ENCODE measurements around the gene ITPR2. TPM values are rescaled to one million over a fixed set of nuclear protein-coding genes. Genes with fewer than 3 reads are reported as not detected.

ITPR2 gene
- total RNA-seq, 1 donor from 2014 or later, result 77.9 TPM

GRCh38 chr12:26554332-26554731 lies 278.7 kb downstream of the ITPR2 start:
- H3K4me1 Mint-ChIP-seq (ENCODE audit: low read depth, unreplicated experiment), result peaks cover 2% of the 10 kb centered on the region
- H3K4me3 Mint-ChIP-seq (ENCODE audit: unreplicated experiment), result no peak overlapping the region
- TF ChIP-seq CTCF (IDR thresholded peaks at IDR 0.05; ENCODE audit: partially characterized antibody, unreplicated experiment), result no peak
- H3K9me3 Mint-ChIP-seq (ENCODE audit: unreplicated experiment), result no peaks in the 10 kb centered on the region
- H3K27ac Mint-ChIP-seq (ENCODE audit: unreplicated experiment), result no peak overlapping the region
- DNase-seq, result no peak
- no peaks in the 10 kb centered on the region for H3K27me3 Mint-ChIP-seq (ENCODE audit: unreplicated experiment)
- H3K36me3 Mint-ChIP-seq (ENCODE audit: unreplicated experiment), result peaks cover 5% of the 10 kb centered on the region

GRCh38 chr12:26551385-26551784 lies 281.6 kb downstream of the ITPR2 start:
- no peak for TF ChIP-seq CTCF (IDR thresholded peaks at IDR 0.05; ENCODE audit: partially characterized antibody, unreplicated experiment)
- Mint-ChIP-seq H3K4me3 (ENCODE audit: unreplicated experiment) (no peak overlapping the region), H3K27me3 (ENCODE audit: unreplicated experiment) (no peaks in the 10 kb centered on the region), H3K9me3 (ENCODE audit: unreplicated experiment) (no peaks in the 10 kb centered on the region), H3K4me1 (ENCODE audit: low read depth, unreplicated experiment) (no peaks in the 10 kb centered on the region), H3K27ac (ENCODE audit: unreplicated experiment) (no peak overlapping the region), H3K36me3 (ENCODE audit: unreplicated experiment) (peaks cover 5% of the 10 kb centered on the region)
- DNase-seq, result no peak

GRCh38 chr12:26548227-26548626 lies 284.8 kb downstream of the ITPR2 start:
- TF ChIP-seq CTCF (IDR thresholded peaks at IDR 0.05; ENCODE audit: partially characterized antibody, unreplicated experiment), result no peak
- H3K27ac Mint-ChIP-seq (ENCODE audit: unreplicated experiment), result no peak overlapping the region
- no peaks in the 10 kb centered on the region for H3K27me3 Mint-ChIP-seq (ENCODE audit: unreplicated experiment)
- H3K36me3 Mint-ChIP-seq (ENCODE audit: unreplicated experiment), result peaks cover 8% of the 10 kb centered on the region
- H3K9me3 Mint-ChIP-seq (ENCODE audit: unreplicated experiment), result no peaks in the 10 kb centered on the region
- no peaks in the 10 kb centered on the region for H3K4me1 Mint-ChIP-seq (ENCODE audit: low read depth, unreplicated experiment)
- H3K4me3 Mint-ChIP-seq (ENCODE audit: unreplicated experiment), result no peak overlapping the region
- DNase-seq, result no peak

DNA sequence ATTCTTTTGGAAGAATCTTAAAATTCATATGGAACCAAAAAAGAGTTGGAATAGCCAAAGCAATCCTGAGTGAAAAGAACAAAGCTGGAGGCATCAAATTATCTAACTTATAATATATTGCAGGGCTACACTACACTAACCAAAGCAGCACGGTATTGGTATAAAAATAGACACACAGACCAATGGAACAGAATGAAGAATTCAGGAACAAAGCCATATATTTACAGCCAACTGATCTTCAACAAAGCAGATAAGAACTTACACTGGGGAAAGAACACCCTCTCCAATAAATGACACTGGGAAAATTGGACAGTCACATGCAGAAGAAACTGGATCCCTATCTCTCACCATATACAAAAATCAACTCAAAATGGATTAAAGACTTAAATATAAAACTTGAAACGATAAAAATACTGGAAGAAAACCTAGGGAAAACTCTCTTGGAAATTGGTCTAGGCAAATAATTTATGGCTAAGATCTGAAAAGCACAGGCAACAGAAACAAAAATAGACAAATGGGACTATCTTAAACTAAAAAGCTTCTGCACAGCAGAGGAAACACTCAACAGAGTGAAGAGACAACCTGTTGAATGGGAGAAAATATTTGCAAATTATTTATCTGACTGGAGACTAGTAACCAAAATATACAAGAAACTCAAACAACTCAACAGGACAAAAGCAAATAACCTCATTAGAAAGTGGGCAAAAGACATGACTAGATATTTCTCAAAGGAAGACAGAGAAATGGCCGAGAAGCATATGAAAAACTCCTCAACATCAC lies 286.3 kb downstream of the ITPR2 start:
- peaks cover 8% of the 10 kb centered on the region for H3K36me3 Mint-ChIP-seq (ENCODE audit: unreplicated experiment)
- no peaks in the 10 kb centered on the region for H3K27me3 Mint-ChIP-seq (ENCODE audit: unreplicated experiment)
- H3K27ac Mint-ChIP-seq (ENCODE audit: unreplicated experiment), result no peak overlapping the region
- H3K9me3 Mint-ChIP-seq (ENCODE audit: unreplicated experiment), result no peaks in the 10 kb centered on the region
- no peak overlapping the region for H3K4me3 Mint-ChIP-seq (ENCODE audit: unreplicated experiment)
- TF ChIP-seq CTCF (IDR thresholded peaks at IDR 0.05; ENCODE audit: partially characterized antibody, unreplicated experiment), result no peak
- no peak for DNase-seq
- H3K4me1 Mint-ChIP-seq (ENCODE audit: low read depth, unreplicated experiment), result no peaks in the 10 kb centered on the region

DNA sequence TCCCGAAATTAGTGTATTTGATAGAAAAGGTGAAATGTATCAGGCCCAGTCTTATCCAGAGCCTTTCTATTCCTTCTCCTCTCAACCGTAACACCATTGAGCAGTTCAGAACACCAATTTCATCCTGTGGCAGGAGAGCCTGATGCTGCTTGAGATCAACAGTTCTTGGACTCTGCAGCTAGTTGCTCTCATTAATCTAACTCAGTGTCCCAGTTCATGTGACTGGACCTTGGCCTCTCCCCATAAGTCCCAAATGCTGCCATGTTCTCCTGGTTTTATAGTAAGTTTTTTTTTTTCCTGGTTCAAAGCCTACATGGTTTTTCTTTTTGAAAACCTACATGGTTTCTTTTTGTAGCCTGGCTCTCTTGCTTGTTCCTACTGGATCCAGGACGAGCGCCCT lies 293.9 kb downstream of the ITPR2 start:
- no peak overlapping the region for H3K4me3 Mint-ChIP-seq (ENCODE audit: unreplicated experiment)
- H3K9me3 Mint-ChIP-seq (ENCODE audit: unreplicated experiment), result peaks cover 4% of the 10 kb centered on the region
- peaks cover 2% of the 10 kb centered on the region for H3K27me3 Mint-ChIP-seq (ENCODE audit: unreplicated experiment)
- no peaks in the 10 kb centered on the region for H3K36me3 Mint-ChIP-seq (ENCODE audit: unreplicated experiment)
- H3K27ac Mint-ChIP-seq (ENCODE audit: unreplicated experiment), result no peak overlapping the region
- H3K4me1 Mint-ChIP-seq (ENCODE audit: low read depth, unreplicated experiment), result peaks cover 32% of the 10 kb centered on the region
- TF ChIP-seq CTCF (IDR thresholded peaks at IDR 0.05; ENCODE audit: partially characterized antibody, unreplicated experiment), result no peak
- DNase-seq, result no peak

All from glutamatergic neuron (in vitro differentiated cells).